ENCODE measurements around the gene LRP5.

DNA sequence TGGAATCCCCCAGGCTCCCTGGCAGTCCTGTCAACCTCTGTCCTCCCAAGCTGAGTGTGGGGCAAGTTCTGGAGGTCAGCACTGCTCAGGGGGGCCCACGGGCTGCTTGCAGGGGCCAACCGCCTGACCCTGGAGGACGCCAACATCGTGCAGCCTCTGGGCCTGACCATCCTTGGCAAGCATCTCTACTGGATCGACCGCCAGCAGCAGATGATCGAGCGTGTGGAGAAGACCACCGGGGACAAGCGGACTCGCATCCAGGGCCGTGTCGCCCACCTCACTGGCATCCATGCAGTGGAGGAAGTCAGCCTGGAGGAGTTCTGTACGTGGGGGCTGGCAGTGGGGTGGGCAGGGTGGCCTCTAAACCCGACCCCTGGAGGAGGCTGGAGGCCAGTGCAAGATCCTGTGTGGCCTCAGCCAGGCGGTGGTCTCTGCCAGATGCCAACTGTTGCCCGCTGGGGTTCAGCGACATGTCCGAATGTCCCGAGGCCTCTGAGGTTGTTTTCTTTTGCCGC lies 113.5 kb downstream of the LRP5 start:
- TF ChIP-seq GATA2 (IDR thresholded peaks at IDR 0.05; ENCODE audit: low read depth, low read length) (no peak), GATA3 (IDR thresholded peaks at IDR 0.05; ENCODE audit: low read depth, low read length) (no peak)

All from SH-SY5Y (cell line).